KMS-11 (cell line): ENCODE data around the gene DLG5.

Source experiments
- H2AFZ ChIP-seq: fragments of 200-600 bp; sonication (generic); 2 replicates; pipeline ENCODE4 v1.6.1; 2016; ENCODE audit warnings: antibody characterized with exemption, mixed run types, low read depth
- H3K27ac ChIP-seq: fragments of 200-600 bp; sonication (generic); 2 replicates; pipeline ENCODE4 v1.6.1; 2016; ENCODE audit warnings: mild to moderate bottlenecking, mixed run types
- H3K27me3 ChIP-seq: fragments of 200-600 bp; sonication (generic); 2 replicates; pipeline ENCODE4 v1.6.1; 2017; ENCODE audit warnings: mild to moderate bottlenecking, low read depth, mixed run types, moderate library complexity; ENCODE audit not compliant: insufficient read depth
- H3K36me3 ChIP-seq: fragments of 200-600 bp; sonication (generic); 2 replicates; pipeline ENCODE4 v1.6.1; 2017; ENCODE audit warnings: mild to moderate bottlenecking, mixed run types; ENCODE audit not compliant: insufficient read depth
- H3K4me1 ChIP-seq: fragments of 200-600 bp; sonication (generic); 2 replicates; pipeline ENCODE4 v1.6.1; 2016; ENCODE audit warnings: mild to moderate bottlenecking, low read depth, mixed run types; ENCODE audit not compliant: poor library complexity, severe bottlenecking
- H3K4me2 ChIP-seq: fragments of 200-600 bp; sonication (generic); 2 replicates; pipeline ENCODE4 v1.7.0; 2016; ENCODE audit warnings: mild to moderate bottlenecking, mixed run types
- H3K4me3 ChIP-seq: fragments of 200-600 bp; sonication (generic); IDR thresholded peaks from 2 replicates; pipeline ENCODE4 v1.6.1; 2017; ENCODE audit warnings: low read depth, low read length, mixed read lengths; ENCODE audit not compliant: insufficient read depth
- H3K79me2 ChIP-seq: fragments of 200-600 bp; sonication (generic); 2 replicates; pipeline ENCODE4 v1.6.1; 2016; ENCODE audit warnings: low read depth, mixed run types; ENCODE audit not compliant: insufficient read depth
- H3K9ac ChIP-seq: fragments of 200-600 bp; sonication (generic); 2 replicates; pipeline ENCODE4 v1.6.1; 2016; ENCODE audit warnings: mild to moderate bottlenecking, mixed run types
- H4K20me1 ChIP-seq: fragments of 200-600 bp; sonication (generic); 2 replicates; pipeline ENCODE4 v1.6.1; 2016; ENCODE audit warnings: mild to moderate bottlenecking, mixed run types; ENCODE audit not compliant: insufficient read depth
- CTCF ChIP-seq: fragments of 200-600 bp; sonication (generic); conservative IDR thresholded peaks from 2 replicates; pipeline ENCODE4 v1.6.1; 2017; ENCODE audit warnings: low read depth, mild to moderate bottlenecking, antibody characterized with exemption, low read length, moderate library complexity, mixed read lengths

DLG5 gene

GRCh38 chr10:77946084-77946483, 19.5 kb upstream of the DLG5 start:
- Histone ChIP-seq H4K20me1 (no peaks in the 10 kb centered on the region), H3K36me3 (no peaks in the 10 kb centered on the region), H3K27ac (no peak overlapping the region), H2AFZ (no peak overlapping the region), H3K4me2 (no peak overlapping the region), H3K4me1 (no peaks in the 10 kb centered on the region), H3K9ac (no peak overlapping the region), H3K27me3 (no peaks in the 10 kb centered on the region), H3K79me2 (no peaks in the 10 kb centered on the region), H3K4me3 (no peak overlapping the region)
- TF ChIP-seq CTCF = no peak

DNA sequence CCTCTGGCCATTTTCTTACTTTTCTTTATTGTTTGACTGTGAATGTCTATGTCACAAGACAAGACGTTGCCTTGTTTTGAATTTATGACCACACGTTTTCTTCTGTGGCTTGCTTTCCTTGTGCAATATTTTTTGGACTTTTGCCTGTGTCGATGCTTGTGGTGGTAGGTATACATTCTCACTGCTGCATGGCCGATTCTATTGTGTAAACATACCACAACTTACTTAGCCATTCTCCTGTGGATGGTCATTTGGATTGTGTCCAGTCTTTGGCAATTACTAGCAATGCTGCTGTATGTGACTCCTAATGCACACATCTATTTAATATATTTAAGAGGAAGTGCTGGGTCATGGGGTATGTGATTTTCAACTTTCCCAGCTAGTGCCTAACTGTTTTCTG, 18.0 kb upstream of the DLG5 start:
- Histone ChIP-seq H3K79me2 (no peaks in the 10 kb centered on the region), H3K4me2 (no peak overlapping the region), H3K4me1 (no peaks in the 10 kb centered on the region), H3K9ac (no peak overlapping the region), H3K36me3 (no peaks in the 10 kb centered on the region), H4K20me1 (no peaks in the 10 kb centered on the region), H3K4me3 (no peak overlapping the region), H2AFZ (no peak overlapping the region), H3K27ac (no peak overlapping the region), H3K27me3 (no peaks in the 10 kb centered on the region)
- no peak for TF ChIP-seq CTCF

- H3K9ac ChIP-seq = no peak overlapping the region
- no peak for TF ChIP-seq CTCF
- H3K4me1 ChIP-seq = no peaks in the 10 kb centered on the region
- H3K36me3 ChIP-seq = no peaks in the 10 kb centered on the region
- H3K4me3 ChIP-seq = no peak overlapping the region
- H3K27me3 ChIP-seq = no peaks in the 10 kb centered on the region
- no peaks in the 10 kb centered on the region for H3K79me2 ChIP-seq
- H3K4me2 ChIP-seq = no peak overlapping the region
- H2AFZ ChIP-seq = no peak overlapping the region
- H3K27ac ChIP-seq = no peak overlapping the region
- H4K20me1 ChIP-seq = no peaks in the 10 kb centered on the region
These were observed 16.8 kb upstream of the DLG5 start for GRCh38 chr10:77943121-77943901.

DNA sequence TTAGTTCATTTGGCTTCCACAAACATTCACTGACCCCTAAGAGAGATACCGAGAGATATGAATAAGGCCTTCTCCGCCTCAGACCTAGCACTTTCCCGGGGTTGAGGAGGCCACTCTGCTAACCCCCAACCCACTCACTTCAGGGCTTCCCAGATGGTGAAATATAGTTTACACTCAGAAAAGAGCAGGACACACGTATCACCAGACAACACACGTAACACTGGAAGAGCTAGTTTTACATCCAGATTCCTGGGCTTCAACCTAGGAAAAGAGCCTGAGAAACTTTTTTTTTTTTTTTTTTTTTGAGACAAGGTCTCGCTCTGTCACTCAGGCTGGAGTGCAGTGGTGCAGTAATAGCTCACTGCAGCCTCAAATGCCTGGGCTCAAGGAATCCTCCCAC, 15.2 kb upstream of the DLG5 start:
- no peaks in the 10 kb centered on the region for H3K27me3 ChIP-seq
- no peaks in the 10 kb centered on the region for H3K4me1 ChIP-seq
- H3K4me2 ChIP-seq = no peak overlapping the region
- no peaks in the 10 kb centered on the region for H3K36me3 ChIP-seq
- TF ChIP-seq CTCF = no peak
- no peak overlapping the region for H3K9ac ChIP-seq
- H3K79me2 ChIP-seq = no peaks in the 10 kb centered on the region
- no peaks in the 10 kb centered on the region for H4K20me1 ChIP-seq
- no peak overlapping the region for H3K4me3 ChIP-seq
- no peak overlapping the region for H3K27ac ChIP-seq
- no peak overlapping the region for H2AFZ ChIP-seq
